Measurements from ENCODE around the gene RNGTT.

Gene RNGTT

GRCh38 chr6:88614316-88614877 is 349.0 kb downstream of the RNGTT start:
- DNase-seq (ENCODE audit: low read depth in 2 of 3, low spot score in 1 of 3), result no peak

- no peak for DNase-seq (ENCODE audit: low read depth in 2 of 3, low spot score in 1 of 3)
Observed at GRCh38 chr6:88612631-88613030, 350.8 kb downstream of the RNGTT start.

- no peak for DNase-seq (ENCODE audit: low read depth in 2 of 3, low spot score in 1 of 3)
Observed at GRCh38 chr6:88611721-88612120, 351.7 kb downstream of the RNGTT start.

GRCh38 chr6:88609983-88610382 is 353.4 kb downstream of the RNGTT start:
- no peak for DNase-seq (ENCODE audit: low read depth in 2 of 3, low spot score in 1 of 3)

- DNase-seq (ENCODE audit: low read depth in 2 of 3, low spot score in 1 of 3), result no peak
Observed at GRCh38 chr6:88605271-88605670, 358.1 kb downstream of the RNGTT start.

GRCh38 chr6:88599571-88599970 is 363.8 kb downstream of the RNGTT start:
- no peak for DNase-seq (ENCODE audit: low read depth in 2 of 3, low spot score in 1 of 3)

GRCh38 chr6:88596801-88597200 is 366.6 kb downstream of the RNGTT start:
- DNase-seq (ENCODE audit: low read depth in 2 of 3, low spot score in 1 of 3), result no peak

- DNase-seq (ENCODE audit: low read depth in 2 of 3, low spot score in 1 of 3), result no peak
Observed at GRCh38 chr6:88588938-88589337, 374.5 kb downstream of the RNGTT start.

GRCh38 chr6:88587150-88587520 is 376.3 kb downstream of the RNGTT start:
- DNase-seq (ENCODE audit: low read depth in 2 of 3, low spot score in 1 of 3), result no peak

GRCh38 chr6:88586371-88587149 is 376.9 kb downstream of the RNGTT start:
- no peak for DNase-seq (ENCODE audit: low read depth in 2 of 3, low spot score in 1 of 3)

GRCh38 chr6:88585276-88585692 is 378.1 kb downstream of the RNGTT start:
- DNase-seq (ENCODE audit: low read depth in 2 of 3, low spot score in 1 of 3), result no peak

- DNase-seq (ENCODE audit: low read depth in 2 of 3, low spot score in 1 of 3), result no peak
Observed at GRCh38 chr6:88584581-88585275, 378.7 kb downstream of the RNGTT start.

- DNase-seq (ENCODE audit: low read depth in 2 of 3, low spot score in 1 of 3), result no peak
Observed at GRCh38 chr6:88577461-88577860, 386.0 kb downstream of the RNGTT start.

GRCh38 chr6:88575536-88575935 is 387.9 kb downstream of the RNGTT start:
- DNase-seq (ENCODE audit: low read depth in 2 of 3, low spot score in 1 of 3), result no peak

- no peak for DNase-seq (ENCODE audit: low read depth in 2 of 3, low spot score in 1 of 3)
Observed at GRCh38 chr6:88574651-88575050, 388.8 kb downstream of the RNGTT start.

GRCh38 chr6:88574031-88574430 is 389.4 kb downstream of the RNGTT start:
- DNase-seq (ENCODE audit: low read depth in 2 of 3, low spot score in 1 of 3), result no peak

GRCh38 chr6:88573561-88573960 is 389.9 kb downstream of the RNGTT start:
- DNase-seq (ENCODE audit: low read depth in 2 of 3, low spot score in 1 of 3), result no peak

GRCh38 chr6:88572449-88573139 is 390.8 kb downstream of the RNGTT start:
- DNase-seq (ENCODE audit: low read depth in 2 of 3, low spot score in 1 of 3), result no peak

- DNase-seq (ENCODE audit: low read depth in 2 of 3, low spot score in 1 of 3), result no peak
Observed at GRCh38 chr6:88569959-88570358, 393.5 kb downstream of the RNGTT start.

- no peak for DNase-seq (ENCODE audit: low read depth in 2 of 3, low spot score in 1 of 3)
Observed at GRCh38 chr6:88567696-88568095, 395.7 kb downstream of the RNGTT start.

- DNase-seq (ENCODE audit: low read depth in 2 of 3, low spot score in 1 of 3), result no peak
Observed at GRCh38 chr6:88566746-88567534, 396.5 kb downstream of the RNGTT start.

All from stimulated activated CD4-positive, alpha-beta T cell treated with anti-CD3 and anti-CD28 coated beads, Interleukin-12 subunit alpha, Interleukin-12 subunit beta, amount 100 ng/mL, for 48 hours (primary cell).